ENCODE data around the gene RNU4-1.
"Not testable (repeated sequence)": the region's sequence is repeated elsewhere in the genome, so short reads cannot be mapped to it uniquely, and the experiment has no call there.

RNU4-1 gene

DNA sequence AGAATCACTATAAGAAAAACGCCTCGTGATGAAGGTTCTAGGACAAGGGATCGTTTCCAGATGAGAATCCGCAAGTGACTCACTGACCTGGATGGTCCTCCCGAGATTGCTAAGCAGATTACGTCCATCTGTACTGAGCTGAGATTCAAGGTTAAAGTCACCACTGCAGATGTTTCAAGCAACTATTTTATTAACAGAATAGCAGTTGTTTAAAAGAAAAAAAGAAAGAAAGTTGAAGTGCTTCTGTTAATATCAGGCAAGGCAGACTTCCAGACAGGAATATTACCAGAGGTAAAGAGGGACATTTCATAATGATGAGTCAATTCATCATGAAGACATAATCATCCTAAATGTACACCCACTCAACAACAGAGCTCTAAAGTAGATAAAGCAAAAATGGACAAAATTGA lies 45.4 kb downstream of the RNU4-1 start:
- TF ChIP-seq CTCF (IDR thresholded peaks at IDR 0.05; ENCODE audit: insufficient read depth, low read depth, low read length, missing control alignments), result no peak
- no peak overlapping the region for H3K4me3 ChIP-seq (ENCODE audit: low read length)
- DNase-seq (ENCODE audit: low read depth), result peak; percentile 56

DNA sequence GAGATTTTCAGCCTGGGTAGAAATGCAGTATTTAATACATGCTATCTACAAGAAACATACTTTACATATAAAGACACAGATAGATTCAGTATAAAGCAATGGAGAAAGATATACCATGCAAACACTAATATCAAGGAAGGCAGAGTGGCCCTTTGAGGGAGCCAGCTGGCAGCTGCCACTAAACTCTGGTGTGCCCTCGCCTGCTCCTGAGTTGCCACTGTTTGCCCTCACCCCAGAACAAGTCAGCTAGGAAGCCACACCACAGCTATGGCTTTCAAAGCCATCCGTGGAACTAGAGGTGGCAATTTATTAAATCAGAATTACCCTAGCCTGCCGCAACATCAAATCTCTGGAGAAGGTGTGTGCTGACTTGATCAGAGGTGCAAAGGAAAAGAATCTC lies 45.9 kb downstream of the RNU4-1 start:
- no peak for TF ChIP-seq CTCF (IDR thresholded peaks at IDR 0.05; ENCODE audit: insufficient read depth, low read depth, low read length, missing control alignments)
- DNase-seq (ENCODE audit: low read depth), result no peak
- no peak overlapping the region for H3K4me3 ChIP-seq (ENCODE audit: low read length)

- not testable (repeated sequence) for H3K4me3 ChIP-seq (ENCODE audit: low read length)
- peak; percentile 39 for DNase-seq (ENCODE audit: low read depth)
These were observed 46.3 kb downstream of the RNU4-1 start for GRCh38 chr12:120246705-120247104.
